ENCODE measurements around the gene CDH13.

Gene CDH13

GRCh38 chr16:83791916-83792315 is 1165.1 kb downstream of the CDH13 start:
- Histone ChIP-seq H3K27me3 (replicated peaks; ENCODE audit: control insufficient read depth, insufficient read depth, low read length) (no peaks in the 10 kb centered on the region), H3K9me3 (ENCODE audit: control insufficient read depth, low read length) (no peaks in the 10 kb centered on the region)
- no peak for DNase-seq (ENCODE audit: low read depth)

DNA sequence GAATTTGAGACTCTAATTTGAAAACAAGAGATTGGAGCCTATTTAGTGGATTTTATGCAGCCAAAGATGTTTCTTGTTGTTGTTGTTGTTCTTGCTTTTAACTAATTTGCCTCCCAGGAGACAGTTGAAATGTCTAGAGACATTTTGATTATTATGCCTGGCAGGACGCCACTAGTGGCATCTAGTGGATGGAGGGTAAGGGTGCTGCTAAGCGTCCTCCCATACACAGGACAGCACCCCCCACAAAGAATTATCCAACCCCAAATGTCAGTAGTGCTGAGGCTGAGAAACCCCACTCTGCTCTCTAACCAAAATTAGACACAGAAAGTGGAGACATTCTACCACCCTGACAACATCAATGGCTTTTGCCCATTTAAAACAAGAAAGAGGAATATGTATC is 1165.6 kb downstream of the CDH13 start:
- H3K36me3 ChIP-seq (ENCODE audit: control insufficient read depth, insufficient read depth, low read length, severe bottlenecking), result no peaks in the 10 kb centered on the region
- no peak for DNase-seq (ENCODE audit: low read depth)
- H3K9me3 ChIP-seq (ENCODE audit: control insufficient read depth, low read length), result no peaks in the 10 kb centered on the region
- no peak overlapping the region for H3K4me3 ChIP-seq (ENCODE audit: low read length)
- H3K9ac ChIP-seq (ENCODE audit: low read length), result no peak overlapping the region
- H3K27me3 ChIP-seq (replicated peaks; ENCODE audit: control insufficient read depth, insufficient read depth, low read length), result no peaks in the 10 kb centered on the region
- no peaks in the 10 kb centered on the region for H3K4me1 ChIP-seq (ENCODE audit: control insufficient read depth, insufficient read depth, low read length)

More at GRCh38 chr16:83791916-83792315, 1165.1 kb downstream of the CDH13 start:
- no peaks in the 10 kb centered on the region for H3K36me3 ChIP-seq (ENCODE audit: control insufficient read depth, insufficient read depth, low read length, severe bottlenecking)
- H3K4me3 ChIP-seq (ENCODE audit: low read length), result no peak overlapping the region
- H3K4me1 ChIP-seq (ENCODE audit: control insufficient read depth, insufficient read depth, low read length), result no peaks in the 10 kb centered on the region
- H3K9ac ChIP-seq (ENCODE audit: low read length), result no peak overlapping the region

- H3K27me3 ChIP-seq (replicated peaks; ENCODE audit: control insufficient read depth, insufficient read depth, low read length), result no peaks in the 10 kb centered on the region
- no peak for DNase-seq (ENCODE audit: low read depth)
Measured at GRCh38 chr16:83793179-83793578, 1166.4 kb downstream of the CDH13 start.

DNA sequence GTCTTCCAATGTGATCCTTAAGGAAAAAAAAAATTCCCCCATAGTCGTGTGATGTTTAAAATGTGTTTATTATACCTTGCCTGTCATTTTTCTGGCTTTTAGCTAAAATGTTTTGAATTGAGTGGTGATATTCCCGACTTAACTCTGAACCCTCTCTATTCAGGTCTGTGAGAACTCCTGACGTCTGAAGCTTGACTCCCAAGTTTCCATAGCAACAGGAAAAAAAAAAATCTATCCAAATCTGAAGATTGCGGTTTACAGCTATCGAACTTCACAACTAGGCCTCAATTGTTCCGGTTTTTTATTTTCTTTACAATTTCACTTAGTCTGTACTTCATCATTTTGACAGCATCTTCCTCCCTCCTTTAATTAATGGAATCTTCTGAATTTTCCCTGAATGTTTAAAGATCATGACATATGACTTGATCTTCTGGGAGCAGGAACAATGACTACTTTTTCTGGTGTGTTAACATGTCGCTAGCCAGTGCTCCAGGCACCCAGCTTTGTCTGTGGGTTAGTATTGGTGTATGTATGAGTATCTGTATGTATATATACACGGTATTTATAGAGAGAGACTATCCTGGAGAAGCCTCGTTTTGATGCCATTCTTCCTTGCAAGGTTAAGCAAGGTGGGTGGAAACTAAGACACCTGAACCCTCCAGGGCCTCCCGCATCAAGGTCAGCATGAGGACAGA is 1168.2 kb downstream of the CDH13 start:
- Histone ChIP-seq H3K27me3 (replicated peaks; ENCODE audit: control insufficient read depth, insufficient read depth, low read length) (no peaks in the 10 kb centered on the region), H3K9ac (ENCODE audit: low read length) (no peak overlapping the region), H3K4me3 (ENCODE audit: low read length) (no peak overlapping the region), H3K9me3 (ENCODE audit: control insufficient read depth, low read length) (no peaks in the 10 kb centered on the region), H3K36me3 (ENCODE audit: control insufficient read depth, insufficient read depth, low read length, severe bottlenecking) (no peaks in the 10 kb centered on the region), H3K4me1 (ENCODE audit: control insufficient read depth, insufficient read depth, low read length) (no peaks in the 10 kb centered on the region)
- DNase-seq (ENCODE audit: low read depth), result no peak

More at GRCh38 chr16:83793179-83793578, 1166.4 kb downstream of the CDH13 start:
- Histone ChIP-seq H3K4me1 (ENCODE audit: control insufficient read depth, insufficient read depth, low read length) (no peaks in the 10 kb centered on the region), H3K4me3 (ENCODE audit: low read length) (no peak overlapping the region), H3K9ac (ENCODE audit: low read length) (no peak overlapping the region), H3K9me3 (ENCODE audit: control insufficient read depth, low read length) (no peaks in the 10 kb centered on the region), H3K36me3 (ENCODE audit: control insufficient read depth, insufficient read depth, low read length, severe bottlenecking) (no peaks in the 10 kb centered on the region)

- Histone ChIP-seq H3K9ac (ENCODE audit: low read length) (no peak overlapping the region), H3K4me3 (ENCODE audit: low read length) (no peak overlapping the region), H3K9me3 (ENCODE audit: control insufficient read depth, low read length) (no peaks in the 10 kb centered on the region), H3K36me3 (ENCODE audit: control insufficient read depth, insufficient read depth, low read length, severe bottlenecking) (no peaks in the 10 kb centered on the region), H3K4me1 (ENCODE audit: control insufficient read depth, insufficient read depth, low read length) (peaks cover 1% of the 10 kb centered on the region), H3K27me3 (replicated peaks; ENCODE audit: control insufficient read depth, insufficient read depth, low read length) (no peaks in the 10 kb centered on the region)
- no peak for DNase-seq (ENCODE audit: low read depth)
Measured at GRCh38 chr16:83797013-83797412, 1170.2 kb downstream of the CDH13 start.

DNA sequence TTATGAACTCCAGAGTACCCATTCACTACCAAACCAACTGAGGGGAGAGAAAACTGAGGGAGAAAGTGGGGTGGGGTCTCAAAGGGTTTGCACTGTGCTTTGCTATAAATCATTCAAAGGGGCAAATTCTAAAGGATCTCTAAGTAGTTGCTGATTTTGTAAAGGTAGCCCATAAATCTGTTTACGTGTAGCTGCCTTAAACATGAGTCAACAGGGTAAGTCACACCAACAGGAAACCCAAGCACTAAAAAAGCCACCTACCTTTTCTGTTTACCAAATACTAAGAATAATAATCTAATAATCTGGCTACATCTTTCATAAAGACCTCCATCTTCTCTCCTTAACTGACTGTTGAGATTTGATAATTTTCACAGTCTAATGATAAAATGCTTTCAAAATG is 1172.6 kb downstream of the CDH13 start:
- no peaks in the 10 kb centered on the region for H3K27me3 ChIP-seq (replicated peaks; ENCODE audit: control insufficient read depth, insufficient read depth, low read length)
- H3K4me3 ChIP-seq (ENCODE audit: low read length), result no peak overlapping the region
- H3K9me3 ChIP-seq (ENCODE audit: control insufficient read depth, low read length), result no peaks in the 10 kb centered on the region
- peaks cover 10% of the 10 kb centered on the region for H3K4me1 ChIP-seq (ENCODE audit: control insufficient read depth, insufficient read depth, low read length)
- no peak for DNase-seq (ENCODE audit: low read depth)
- H3K36me3 ChIP-seq (ENCODE audit: control insufficient read depth, insufficient read depth, low read length, severe bottlenecking), result no peaks in the 10 kb centered on the region
- H3K9ac ChIP-seq (ENCODE audit: low read length), result no peak overlapping the region

DNA sequence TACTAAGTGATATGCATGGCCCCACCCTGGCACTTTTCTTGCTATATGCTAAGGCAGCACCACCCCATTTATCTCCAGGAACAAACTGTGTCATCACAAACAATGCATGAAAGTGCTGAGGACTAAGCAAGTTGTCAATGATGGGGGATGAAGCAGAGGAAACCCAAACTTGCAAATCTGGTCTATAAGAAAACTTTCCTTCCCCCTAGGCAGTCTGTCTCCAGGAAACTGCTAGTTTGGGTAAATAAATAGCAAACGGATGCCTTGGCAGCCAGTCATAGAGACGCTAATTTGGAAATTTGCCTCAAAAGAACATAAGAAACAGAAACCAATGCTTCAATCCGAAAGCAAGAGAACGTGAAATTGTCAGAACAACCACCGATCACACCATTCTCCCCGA is 1175.4 kb downstream of the CDH13 start:
- peaks cover 10% of the 10 kb centered on the region for H3K4me1 ChIP-seq (ENCODE audit: control insufficient read depth, insufficient read depth, low read length)
- no peaks in the 10 kb centered on the region for H3K36me3 ChIP-seq (ENCODE audit: control insufficient read depth, insufficient read depth, low read length, severe bottlenecking)
- no peaks in the 10 kb centered on the region for H3K9me3 ChIP-seq (ENCODE audit: control insufficient read depth, low read length)
- DNase-seq (ENCODE audit: low read depth), result peak; percentile 83
- no peaks in the 10 kb centered on the region for H3K27me3 ChIP-seq (replicated peaks; ENCODE audit: control insufficient read depth, insufficient read depth, low read length)
- peak overlapping the region; percentile 4 for H3K9ac ChIP-seq (ENCODE audit: low read length)
- peak overlapping the region; percentile 74 for H3K4me3 ChIP-seq (ENCODE audit: low read length)

DNA sequence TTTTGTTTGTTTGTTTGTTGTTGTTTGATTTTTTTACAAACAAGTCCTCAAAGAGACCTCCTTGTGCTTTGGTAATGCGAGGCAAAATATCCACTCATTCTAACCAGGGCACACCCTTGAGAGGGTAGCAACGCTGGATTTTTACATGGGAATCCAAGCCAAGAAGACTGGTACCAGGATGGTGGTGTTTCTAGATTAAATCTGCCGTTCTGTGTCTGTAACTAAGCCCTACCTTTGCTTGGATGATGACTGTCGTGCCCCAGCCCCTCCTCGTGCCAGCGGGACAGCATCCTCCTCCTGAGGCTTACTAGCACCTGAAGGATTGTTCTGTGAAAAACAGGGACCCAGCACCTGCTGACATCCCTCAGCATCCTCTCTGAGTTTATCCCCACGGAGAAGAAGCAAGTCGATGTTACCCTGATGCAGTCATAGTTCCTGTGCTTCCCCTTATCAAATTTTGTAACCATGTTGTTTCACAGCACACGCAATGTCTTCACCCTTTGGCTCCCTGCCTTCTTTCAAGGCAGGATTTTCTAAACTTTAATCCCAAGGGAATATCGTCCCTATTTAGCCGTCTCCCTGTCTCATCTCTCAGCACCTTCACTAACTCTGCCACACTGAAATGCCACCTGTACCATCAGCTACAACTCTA is 1175.9 kb downstream of the CDH13 start:
- Histone ChIP-seq H3K4me1 (ENCODE audit: control insufficient read depth, insufficient read depth, low read length) (peaks cover 10% of the 10 kb centered on the region), H3K27me3 (replicated peaks; ENCODE audit: control insufficient read depth, insufficient read depth, low read length) (no peaks in the 10 kb centered on the region), H3K36me3 (ENCODE audit: control insufficient read depth, insufficient read depth, low read length, severe bottlenecking) (no peaks in the 10 kb centered on the region), H3K9ac (ENCODE audit: low read length) (peak overlapping the region; percentile 4), H3K9me3 (ENCODE audit: control insufficient read depth, low read length) (no peaks in the 10 kb centered on the region), H3K4me3 (ENCODE audit: low read length) (peak overlapping the region; percentile 74)
- no peak for DNase-seq (ENCODE audit: low read depth)

DNA sequence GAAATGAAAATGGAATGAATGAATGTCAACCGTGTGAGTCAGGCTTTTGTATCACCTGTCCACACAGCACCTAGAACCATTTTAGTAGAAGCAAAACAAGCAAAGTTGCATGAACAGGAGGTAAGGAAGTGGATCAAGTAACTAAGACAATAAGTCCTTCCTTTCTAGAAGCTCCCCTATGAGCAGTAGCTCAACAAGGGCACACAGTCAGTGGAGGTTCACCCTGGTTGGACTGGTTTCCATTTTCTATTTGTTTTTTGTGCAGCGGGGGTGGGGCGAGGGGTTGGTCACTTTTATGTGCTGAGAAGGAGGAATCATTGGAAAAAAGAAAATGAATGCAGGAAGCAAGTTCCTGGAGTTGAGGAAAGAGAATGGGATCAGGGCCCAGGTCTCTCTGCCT is 1177.0 kb downstream of the CDH13 start:
- DNase-seq (ENCODE audit: low read depth), result no peak
- H3K4me3 ChIP-seq (ENCODE audit: low read length), result no peak overlapping the region
- no peaks in the 10 kb centered on the region for H3K36me3 ChIP-seq (ENCODE audit: control insufficient read depth, insufficient read depth, low read length, severe bottlenecking)
- no peaks in the 10 kb centered on the region for H3K27me3 ChIP-seq (replicated peaks; ENCODE audit: control insufficient read depth, insufficient read depth, low read length)
- no peak overlapping the region for H3K9ac ChIP-seq (ENCODE audit: low read length)
- H3K4me1 ChIP-seq (ENCODE audit: control insufficient read depth, insufficient read depth, low read length), result peaks cover 13% of the 10 kb centered on the region
- no peaks in the 10 kb centered on the region for H3K9me3 ChIP-seq (ENCODE audit: control insufficient read depth, low read length)

DNA sequence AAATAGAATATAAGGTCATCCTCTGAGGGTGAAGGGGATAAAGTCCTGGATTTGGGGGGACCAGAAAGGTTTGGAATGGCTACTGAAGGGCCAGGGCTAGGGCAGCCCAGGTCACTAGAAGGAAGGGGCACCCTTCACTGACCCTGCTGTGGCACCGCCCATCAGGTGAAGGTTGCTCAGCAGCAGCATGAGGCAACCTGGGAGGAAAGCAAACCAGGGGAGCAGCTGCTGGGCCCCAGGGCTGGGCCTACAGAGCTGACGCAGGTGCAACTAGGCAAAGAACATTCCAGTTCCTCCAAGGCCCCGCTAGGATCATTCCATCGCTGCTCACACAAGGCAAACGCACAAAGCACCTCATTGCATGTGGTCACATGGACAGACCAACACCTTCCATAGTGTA is 1177.6 kb downstream of the CDH13 start:
- H3K4me3 ChIP-seq (ENCODE audit: low read length), result no peak overlapping the region
- H3K9me3 ChIP-seq (ENCODE audit: control insufficient read depth, low read length), result no peaks in the 10 kb centered on the region
- H3K4me1 ChIP-seq (ENCODE audit: control insufficient read depth, insufficient read depth, low read length), result peaks cover 17% of the 10 kb centered on the region
- H3K27me3 ChIP-seq (replicated peaks; ENCODE audit: control insufficient read depth, insufficient read depth, low read length), result no peaks in the 10 kb centered on the region
- no peaks in the 10 kb centered on the region for H3K36me3 ChIP-seq (ENCODE audit: control insufficient read depth, insufficient read depth, low read length, severe bottlenecking)
- no peak overlapping the region for H3K9ac ChIP-seq (ENCODE audit: low read length)
- no peak for DNase-seq (ENCODE audit: low read depth)

- Histone ChIP-seq H3K36me3 (ENCODE audit: control insufficient read depth, insufficient read depth, low read length, severe bottlenecking) (no peaks in the 10 kb centered on the region), H3K4me1 (ENCODE audit: control insufficient read depth, insufficient read depth, low read length) (peaks cover 24% of the 10 kb centered on the region), H3K4me3 (ENCODE audit: low read length) (no peak overlapping the region), H3K9ac (ENCODE audit: low read length) (no peak overlapping the region), H3K9me3 (ENCODE audit: control insufficient read depth, low read length) (no peaks in the 10 kb centered on the region), H3K27me3 (replicated peaks; ENCODE audit: control insufficient read depth, insufficient read depth, low read length) (no peaks in the 10 kb centered on the region)
- DNase-seq (ENCODE audit: low read depth), result no peak
Measured at GRCh38 chr16:83806036-83806435, 1179.3 kb downstream of the CDH13 start.

Measured in adipocyte (in vitro differentiated cells).